HCT116 (cell line): ENCODE data around the gene LRG1. TPM values are rescaled to one million over a fixed set of nuclear protein-coding genes. Genes with fewer than 3 reads are reported as not detected.

Source experiments
- ATAC-seq: fragments of 200-7000 bp; cut with Tn5 transposase; 2 replicates; pipeline ENCODE4 v1.9.1; 2020; ENCODE audit warnings: mild to moderate bottlenecking, moderate library complexity
- Bru-seq: library from RNA; stranded (reverse); fragments of 400-500 nt; gene quantifications from one replicate; lab custom pipeline; 2021; lab: Mats Ljungman, UMichigan
- BruChase-seq, 2 experiments: library from RNA; stranded (reverse); fragments of 400-500 nt; gene quantifications; one replicate each; lab custom pipeline; 2021; lab: Mats Ljungman, UMichigan
- BruUV-seq: library from RNA; stranded (reverse); fragments of 400-500 nt; replicated peaks from 2 replicates; lab custom pipeline; 2021; lab: Mats Ljungman, UMichigan
- CTCF ChIA-PET: fragments of 300-600 bp; sonication (Branson Sonifier 250); formaldehyde crosslinking; loops from one replicate; lab custom pipeline; 2021; ENCODE audit warnings: antibody characterized with exemption; lab: Charles Lee
- POLR2A ChIA-PET: fragments of 300-600, 350-600 bp; sonication (Branson Sonifier 250); formaldehyde crosslinking; loops from one replicate; lab custom pipeline; 2021; ENCODE audit warnings: antibody characterized with exemption; lab: Charles Lee
- RAD21 ChIA-PET, 2 experiments: fragments of 300-600 bp; sonication (Branson Sonifier 250); formaldehyde crosslinking; loops; one replicate each; lab custom pipeline; 2023; ENCODE audit warnings: low total read pairs in 2 of 2; ENCODE audit not compliant: uncharacterized antibody in 2 of 2, unreplicated experiment in 2 of 2, low non-redundant PET in 1 of 2; lab: Charles Lee
- DNase-seq: peaks from one replicate; pipeline ENCODE4 v3.0.0-alpha.2; 2010; ENCODE audit warnings: low read depth, low spot score
- H2AFZ ChIP-seq: fragments of 200-600 bp; shearing (Covaris generic), sonication (generic); 2 replicates; pipeline ENCODE4 v1.6.1; 2017; ENCODE audit warnings: low read depth, mixed run types, mixed read lengths, antibody characterized with exemption, low read length; ENCODE audit not compliant: poor library complexity, severe bottlenecking
- H3K27ac ChIP-seq: 2 replicates; pipeline ENCODE4 v1.5.1; 2012; ENCODE audit warnings: low read depth, low read length
- H3K27me3 ChIP-seq: fragments of 200-600 bp; sonication (generic); 2 replicates; pipeline ENCODE4 v1.6.1; 2016; ENCODE audit warnings: mixed run types, low read length, mixed read lengths; ENCODE audit not compliant: insufficient read depth
- H3K36me3 ChIP-seq, 2 experiments: fragments of 200-500 bp in 1 of 2; fragments of 200-600 bp in 1 of 2; sonication (Bioruptor generic) in 1 of 2; sonication (generic) in 1 of 2; 2 replicates each; pipeline versions ENCODE4 v1.5.1 to v1.6.1; 2014 to 2016; ENCODE audit warnings: low read length in 2 of 2, inconsistent platforms in 1 of 2, mixed read lengths in 1 of 2, mixed run types in 1 of 2; ENCODE audit not compliant: insufficient read depth in 2 of 2, control insufficient read depth in 1 of 2
- H3K4me1 ChIP-seq, 2 experiments: fragments of 200-600 bp in 1 of 2; sonication (generic) in 1 of 2; 2 replicates each; pipeline versions ENCODE4 v1.5.1 to v1.6.1; 2012 to 2017; ENCODE audit warnings: low read length in 2 of 2, inconsistent platforms in 1 of 2, mild to moderate bottlenecking in 1 of 2, mixed read lengths in 1 of 2, mixed run types in 1 of 2, moderate library complexity in 1 of 2; ENCODE audit not compliant: insufficient read depth in 2 of 2, control insufficient read depth in 1 of 2
- H3K4me2 ChIP-seq: fragments of 200-600 bp; sonication (generic); 2 replicates; pipeline ENCODE4 v1.6.1; 2017; ENCODE audit warnings: mixed run types, low read length, mixed read lengths
- H3K4me3 ChIP-seq, 2 experiments: fragments of 200-600 bp in 1 of 2; sonication (generic) in 1 of 2; replicated peaks in 1 of 2; 2 replicates each; pipeline ENCODE4 v1.5.1; 2011 to 2016; ENCODE audit warnings: low read length in 2 of 2, control low read depth in 1 of 2, low read depth in 1 of 2, mild to moderate bottlenecking in 1 of 2, mixed read lengths in 1 of 2, mixed run types in 1 of 2
- H3K79me2 ChIP-seq: fragments of 200-600 bp; sonication (generic); 2 replicates; pipeline ENCODE4 v1.6.1; 2017; ENCODE audit warnings: mild to moderate bottlenecking, mixed run types, low read length, moderate library complexity, mixed read lengths; ENCODE audit not compliant: insufficient read depth
- H3K9ac ChIP-seq: fragments of 200-600 bp; sonication (generic); 2 replicates; pipeline ENCODE4 v1.6.1; 2016; ENCODE audit warnings: low read length, mixed read lengths
- H3K9me2 ChIP-seq: fragments of 200-600 bp; sonication (generic), shearing (Covaris generic); 2 replicates; pipeline ENCODE4 v1.6.1; 2017; ENCODE audit warnings: mixed run types, mild to moderate bottlenecking, moderate library complexity; ENCODE audit not compliant: insufficient read depth
- H3K9me3 ChIP-seq, 2 experiments: fragments of 200-500 bp in 1 of 2; fragments of 200-600 bp in 1 of 2; sonication (Bioruptor generic) in 1 of 2; sonication (generic) in 1 of 2; 2 replicates each; pipeline ENCODE4 v1.6.1; 2014 to 2017; ENCODE audit warnings: low read length in 2 of 2, mixed read lengths in 2 of 2, inconsistent platforms in 1 of 2, low read depth in 1 of 2, mild to moderate bottlenecking in 1 of 2, mixed run types in 1 of 2, moderate library complexity in 1 of 2; ENCODE audit not compliant: control insufficient read depth in 1 of 2, insufficient read depth in 1 of 2
- H4K20me1 ChIP-seq: fragments of 200-600 bp; sonication (generic), shearing (Covaris generic); 2 replicates; pipeline ENCODE4 v1.6.1; 2017; ENCODE audit warnings: mixed run types, mild to moderate bottlenecking, moderate library complexity; ENCODE audit not compliant: insufficient read depth
- ATF3 ChIP-seq: IDR thresholded peaks from 2 replicates; pipeline ENCODE4 v1.6.1; 2012
- CBX3 ChIP-seq: IDR thresholded peaks from 2 replicates; pipeline ENCODE4 v1.6.1; 2012; ENCODE audit warnings: low read depth
- EGR1 ChIP-seq: IDR thresholded peaks from 2 replicates; pipeline ENCODE4 v1.6.1; 2012; ENCODE audit warnings: low read depth
- ELF1 ChIP-seq: IDR thresholded peaks from 2 replicates; pipeline ENCODE4 v1.6.1; 2012; ENCODE audit warnings: low read depth, borderline replicate concordance
- EZH2phosphoT487 ChIP-seq: fragments of 200-600 bp; IDR thresholded peaks from 2 replicates; pipeline ENCODE4 v1.6.1; 2018; ENCODE audit warnings: antibody characterized with exemption, borderline replicate concordance
- POLR2AphosphoS5 ChIP-seq: IDR thresholded peaks from 2 replicates; pipeline ENCODE4 v1.6.1; 2011; ENCODE audit warnings: mild to moderate bottlenecking, low read depth, low read length, moderate library complexity
- RAD21 ChIP-seq: IDR thresholded peaks from 2 replicates; pipeline ENCODE4 v1.6.1; 2012; ENCODE audit warnings: low read depth, mild to moderate bottlenecking
- REST ChIP-seq: IDR thresholded peaks from 2 replicates; pipeline ENCODE4 v1.6.1; 2012; ENCODE audit warnings: low read depth
- SIN3A ChIP-seq: IDR thresholded peaks from 2 replicates; pipeline ENCODE4 v1.6.1; 2012; ENCODE audit warnings: low read depth
- SP1 ChIP-seq: IDR thresholded peaks from 2 replicates; pipeline ENCODE4 v1.6.1; 2012; ENCODE audit warnings: low read depth
- SRF ChIP-seq: IDR thresholded peaks from 2 replicates; pipeline ENCODE4 v1.6.1; 2012; ENCODE audit warnings: low read depth
- TCF7L2 ChIP-seq: IDR thresholded peaks from 2 replicates; pipeline ENCODE4 v1.7.0; 2011; ENCODE audit warnings: borderline replicate concordance, inconsistent platforms; ENCODE audit not compliant: insufficient read depth, insufficient read length; ENCODE audit errors: extremely low read depth
- YY1 ChIP-seq: IDR thresholded peaks from 2 replicates; pipeline ENCODE4 v1.6.1; 2011; ENCODE audit warnings: low read length, low read depth, moderate library complexity, mild to moderate bottlenecking; ENCODE audit not compliant: insufficient replicate concordance; ENCODE audit errors: extremely low read depth
- ZBTB33 ChIP-seq: IDR thresholded peaks from 2 replicates; pipeline ENCODE4 v1.6.1; 2011; ENCODE audit warnings: mild to moderate bottlenecking, low read length, moderate library complexity; ENCODE audit not compliant: insufficient replicate concordance; ENCODE audit errors: extremely low read depth
- ZFX ChIP-seq: fragments of 450-650 bp; IDR thresholded peaks from 2 replicates; pipeline ENCODE4 v1.6.1; 2017
- intact Hi-C: fragments of 100-400 bp; cut with micrococcal nuclease; formaldehyde crosslinking; loops from 2 replicates; pipeline ENCODE4 v1.10.0; 2022
- long read RNA-seq: library from polyadenylated mRNA; unstranded; transcript quantifications from one replicate; pipeline ENCODE4 v2.0.0, GENCODE V29; 2021; ENCODE audit not compliant: unreplicated experiment
- polyA plus RNA-seq: library from polyadenylated mRNA; unstranded; fragments of >200 nt; gene quantifications from 2 replicates; pipeline ENCODE4 v1.2.1, GENCODE V29; 2012; ENCODE audit warnings: missing spikeins
- total RNA-seq: library from RNA; stranded (reverse); gene quantifications from one replicate; pipeline ENCODE4 v1.2.1, GENCODE V29; 2021; ENCODE audit not compliant: unreplicated experiment

Gene LRG1
- 1.3 TPM for total RNA-seq
- 0.72 and 0.83 TPM in 2 replicates for polyA plus RNA-seq
- Bru-seq, nascent RNA, result percentile 32 among the genes with signal in this experiment
- percentile 48 among the genes with signal in this experiment for BruChase-seq, experiment 1, labeled RNA remaining after a 6-hour chase
- BruChase-seq, experiment 2, labeled RNA remaining after a 2-hour chase, result percentile 43 among the genes with signal in this experiment
- long read RNA-seq, partial matches to known transcripts, result 0 of 3 reads
- long read RNA-seq, other reads (novel, unspliced or antisense), result 2 of 3 reads

GRCh38 chr19:4539693-4540581 is at the start of gene LRG1:
LRG1 (minus strand) TSS chr19:4540036; CDS start chr19:4540013, 23 bp downstream.
- Histone ChIP-seq H3K9me3 (no peaks in the 10 kb centered on the region), H3K4me1 (peaks cover 14 to 28% of the 10 kb centered on the region in 2 experiments; a peak in 3 of 4 replicates), H4K20me1 (no peaks in the 10 kb centered on the region), H3K79me2 (no peaks in the 10 kb centered on the region), H3K36me3 (no peaks in the 10 kb centered on the region), H3K9ac (no peak within 1 kb of the TSS), H3K27ac (no peak within 1 kb of the TSS; the same call in 1 of the 2 replicates), H3K9me2 (no peaks in the 10 kb centered on the region), H3K27me3 (no peaks in the 10 kb centered on the region), H3K4me3 (no peak within 1 kb of the TSS), H3K4me2 (peak within 1 kb of the TSS; percentile 24; the same call in 1 of the 2 replicates), H2AFZ (no peak within 1 kb of the TSS)
- ATAC-seq (no peak), DNase-seq (no peak)
- RAD21 ChIA-PET, result no interaction called here
- CTCF ChIA-PET, result interaction anchor here (0.7 to 1.0 kb wide), 2 partner anchors 15 to 94 kb away, joined by 3 read pairs; no protein-coding TSS in a partner anchor
- no peak for TF ChIP-seq ZBTB33
- no peak for TF ChIP-seq REST
- no peak for TF ChIP-seq SIN3A
- TF ChIP-seq SP1, result no peak
- TF ChIP-seq CBX3, result no peak
- no peak for TF ChIP-seq ATF3
- TF ChIP-seq RAD21, result no peak
- TF ChIP-seq TCF7L2, result no peak
- no peak for TF ChIP-seq ZFX
- TF ChIP-seq EZH2phosphoT487, result no peak
- no peak for TF ChIP-seq POLR2AphosphoS5
- no peak for TF ChIP-seq ELF1
- no peak for TF ChIP-seq EGR1
- TF ChIP-seq YY1, result no peak
- TF ChIP-seq SRF, result no peak
- intact Hi-C loops, result no loop called here
- BruUV-seq, result no TSS peak
- POLR2A ChIA-PET, result no interaction called here
